ENCODE data around the gene LRRC23. TPM values are rescaled to one million over a fixed set of nuclear protein-coding genes. Genes with fewer than 3 reads are reported as not detected.
A peak's percentile ranks its signal among the peaks of the same experiment; 100 is the strongest.
"Not testable (repeated sequence)": the region's sequence is repeated elsewhere in the genome, so short reads cannot be mapped to it uniquely, and the experiment has no call there.

Gene LRRC23
- total RNA-seq, 6 experiments from 2014 or later: 0.93 to 4.3 (median 2.6) TPM

GRCh38 chr12:6890789-6891645 is 13.6 kb upstream of the LRRC23 start:
- intact Hi-C loops (cut with DNase I): no loop called here
- no peaks in the 10 kb centered on the region for H3K36me3 ChIP-seq
- TF ChIP-seq POLR2A (IDR thresholded peaks at IDR 0.05): peak; percentile 83
- TF ChIP-seq, protein P1, sequence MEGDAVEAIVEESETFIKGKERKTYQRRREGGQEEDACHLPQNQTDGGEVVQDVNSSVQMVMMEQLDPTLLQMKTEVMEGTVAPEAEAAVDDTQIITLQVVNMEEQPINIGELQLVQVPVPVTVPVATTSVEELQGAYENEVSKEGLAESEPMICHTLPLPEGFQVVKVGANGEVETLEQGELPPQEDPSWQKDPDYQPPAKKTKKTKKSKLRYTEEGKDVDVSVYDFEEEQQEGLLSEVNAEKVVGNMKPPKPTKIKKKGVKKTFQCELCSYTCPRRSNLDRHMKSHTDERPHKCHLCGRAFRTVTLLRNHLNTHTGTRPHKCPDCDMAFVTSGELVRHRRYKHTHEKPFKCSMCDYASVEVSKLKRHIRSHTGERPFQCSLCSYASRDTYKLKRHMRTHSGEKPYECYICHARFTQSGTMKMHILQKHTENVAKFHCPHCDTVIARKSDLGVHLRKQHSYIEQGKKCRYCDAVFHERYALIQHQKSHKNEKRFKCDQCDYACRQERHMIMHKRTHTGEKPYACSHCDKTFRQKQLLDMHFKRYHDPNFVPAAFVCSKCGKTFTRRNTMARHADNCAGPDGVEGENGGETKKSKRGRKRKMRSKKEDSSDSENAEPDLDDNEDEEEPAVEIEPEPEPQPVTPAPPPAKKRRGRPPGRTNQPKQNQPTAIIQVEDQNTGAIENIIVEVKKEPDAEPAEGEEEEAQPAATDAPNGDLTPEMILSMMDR (IDR thresholded peaks at IDR 0.05): peak; percentile 89 to 96 (median 95)
- H3K9me3 ChIP-seq: no peaks in the 10 kb centered on the region
- ATAC-seq (peak; percentile 94 to 98 (median 96)), DNase-seq (peak; percentile 98 to 99 (median 99))
- 5% methylated on average over 22 of the region's 68 CpGs for WGBS (ENCODE audit: insufficient coverage, low coverage, low lambda C conversion rate, missing lambda C conversion rate)
- peak overlapping the region; percentile 90 to 93 (median 92) for H3K27ac ChIP-seq
- H3K27me3 ChIP-seq: no peaks in the 10 kb centered on the region
- peaks cover 0 to 27% (median 2%) of the 10 kb centered on the region in 4 donors for H3K4me1 ChIP-seq
- peak overlapping the region; percentile 36 to 57 (median 46) for H3K4me3 ChIP-seq

DNA sequence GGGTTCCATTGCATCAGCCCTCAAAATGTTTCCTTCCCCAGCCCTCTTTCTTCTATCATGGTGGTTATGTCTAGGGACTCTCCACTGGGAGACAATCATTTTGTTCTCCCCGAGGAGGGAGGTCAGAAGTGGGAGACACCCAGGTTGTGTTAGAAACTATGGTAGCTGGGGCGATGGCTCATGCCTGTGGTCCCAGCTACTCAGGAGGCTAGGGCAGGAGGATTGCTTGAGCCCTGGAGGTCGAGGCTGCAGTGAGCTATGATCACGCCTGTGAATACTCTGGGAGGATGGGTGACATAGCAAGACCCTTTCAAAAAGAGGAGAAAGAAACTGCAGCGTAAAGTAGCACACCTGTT is 13.0 kb upstream of the LRRC23 start:
- H3K4me3 ChIP-seq: peak overlapping the region; percentile 36 to 57 (median 46)
- H3K27ac ChIP-seq: peak overlapping the region; percentile 78 to 92 (median 89)
- ATAC-seq (peak in 2 of 4 donors; percentile 1 to 2), DNase-seq (no peak)
- no peaks in the 10 kb centered on the region for H3K27me3 ChIP-seq
- no peaks in the 10 kb centered on the region for H3K36me3 ChIP-seq
- peaks cover 0 to 27% (median 2%) of the 10 kb centered on the region in 4 donors for H3K4me1 ChIP-seq
- TF ChIP-seq POLR2A (IDR thresholded peaks at IDR 0.05): no peak
- TF ChIP-seq, protein P1 (IDR thresholded peaks at IDR 0.05): no peak
- H3K9me3 ChIP-seq: no peaks in the 10 kb centered on the region
- intact Hi-C loops (cut with DNase I): no loop called here
- 68% methylated on average over 5 of the region's 5 CpGs for WGBS (ENCODE audit: insufficient coverage, low coverage, low lambda C conversion rate, missing lambda C conversion rate)

DNA sequence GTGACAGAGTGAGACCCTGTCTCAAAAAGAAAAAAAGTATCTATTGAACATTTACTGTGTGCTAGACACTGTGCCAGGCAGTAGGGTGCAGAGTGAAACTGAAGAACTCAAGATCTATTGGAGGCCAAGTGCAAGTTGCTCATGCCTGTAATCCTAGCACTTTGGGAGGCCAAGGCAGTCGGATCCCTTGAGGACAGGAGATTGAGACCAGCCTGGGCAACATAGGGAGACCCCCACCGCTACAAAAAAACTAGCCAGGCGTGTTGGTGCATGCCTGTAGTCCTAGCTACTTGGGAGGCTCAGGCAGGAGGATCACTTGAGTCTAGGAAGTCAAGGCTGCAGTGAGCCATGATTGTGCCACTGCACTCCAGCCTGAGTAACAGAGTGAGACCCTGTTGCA is 11.9 kb upstream of the LRRC23 start:
- intact Hi-C loops (cut with DNase I); H3K36me3 ChIP-seq; DNase-seq; H3K27me3 ChIP-seq; H3K27ac ChIP-seq; H3K4me3 ChIP-seq; ATAC-seq; H3K9me3 ChIP-seq: not testable (repeated sequence)
- H3K4me1 ChIP-seq: peaks cover 0 to 21% (median 2%) of the 10 kb centered on the region in 4 donors
- 93% methylated on average over 2 of the region's 3 CpGs for WGBS (ENCODE audit: insufficient coverage, low coverage, low lambda C conversion rate, missing lambda C conversion rate)

GRCh38 chr12:6894321-6894720 is 10.3 kb upstream of the LRRC23 start:
- no peak for TF ChIP-seq POLR2A (IDR thresholded peaks at IDR 0.05)
- TF ChIP-seq, protein P1 (IDR thresholded peaks at IDR 0.05): no peak
- Histone ChIP-seq H3K27ac (no peak overlapping the region), H3K9me3 (no peaks in the 10 kb centered on the region), H3K4me3 (no peak overlapping the region), H3K27me3 (no peaks in the 10 kb centered on the region), H3K36me3 (no peaks in the 10 kb centered on the region), H3K4me1 (peaks cover 0 to 9% (median 2%) of the 10 kb centered on the region in 4 donors)
- DNase-seq (no peak), ATAC-seq (no peak)
- no CpG with 5 or more reads among the region's 3 CpGs for WGBS (ENCODE audit: insufficient coverage, low coverage, low lambda C conversion rate, missing lambda C conversion rate)
- intact Hi-C loops (cut with DNase I): no loop called here

GRCh38 chr12:6896846-6897435 is 7.7 kb upstream of the LRRC23 start:
- Histone ChIP-seq H3K27me3 (no peaks in the 10 kb centered on the region), H3K4me1 (no peaks in the 10 kb centered on the region), H3K36me3 (no peaks in the 10 kb centered on the region), H3K4me3 (no peak overlapping the region), H3K27ac (no peak overlapping the region), H3K9me3 (no peaks in the 10 kb centered on the region)
- WGBS (ENCODE audit: insufficient coverage, low coverage, low lambda C conversion rate, missing lambda C conversion rate): 93% methylated on average over 3 of the region's 6 CpGs
- DNase-seq (no peak), ATAC-seq (no peak)
- TF ChIP-seq, protein P1 (IDR thresholded peaks at IDR 0.05): no peak
- no peak for TF ChIP-seq POLR2A (IDR thresholded peaks at IDR 0.05)
- intact Hi-C loops (cut with DNase I): no loop called here

Data from right lobe of liver (tissue), 6 donors.